Subcutaneous adipose tissue (tissue), 4 donors: ENCODE results near the gene ZNF678. TPM values are rescaled to one million over a fixed set of nuclear protein-coding genes. Genes with fewer than 3 reads are reported as not detected.

Experiments used
- total RNA-seq, 4 donors: library from RNA; depleted of rRNA; stranded (reverse); fragments of >200 nt; gene quantifications; one replicate each; pipeline ENCODE4 v1.1.0, GENCODE V29; 2016
- TF ChIP-seq, protein P1 (sequence below): fragments of 450-650 bp; IDR thresholded peaks from one replicate; pipeline ENCODE4 v1.5.1; 2016; ENCODE audit warnings: low read depth, mild to moderate bottlenecking, control low read depth, antibody characterized with exemption, moderate library complexity

Gene ZNF678
- total RNA-seq, 4 donors from 2014 or later: 5.4 to 14.0 (median 10.6) TPM

DNA sequence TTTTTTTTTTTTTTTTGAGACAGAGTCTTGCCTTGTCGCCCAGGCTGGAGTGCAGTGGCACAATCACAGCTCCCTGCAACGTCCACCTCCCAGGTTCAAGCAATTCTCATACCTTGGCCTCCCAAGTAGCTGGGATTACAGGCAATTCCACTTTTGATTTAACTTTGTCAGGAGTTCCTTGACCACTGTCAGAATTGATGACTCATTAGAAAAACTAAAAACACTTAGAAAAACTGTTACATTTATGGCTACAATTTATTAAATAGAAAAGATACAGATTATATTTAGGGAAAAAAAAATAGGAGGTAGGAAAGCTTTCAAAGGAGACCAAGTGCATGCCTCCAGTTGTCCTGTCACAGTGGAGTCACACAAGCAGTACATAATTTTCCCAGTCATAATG lies 20.0 kb downstream of the ZNF678 start:
- TF ChIP-seq, protein P1, sequence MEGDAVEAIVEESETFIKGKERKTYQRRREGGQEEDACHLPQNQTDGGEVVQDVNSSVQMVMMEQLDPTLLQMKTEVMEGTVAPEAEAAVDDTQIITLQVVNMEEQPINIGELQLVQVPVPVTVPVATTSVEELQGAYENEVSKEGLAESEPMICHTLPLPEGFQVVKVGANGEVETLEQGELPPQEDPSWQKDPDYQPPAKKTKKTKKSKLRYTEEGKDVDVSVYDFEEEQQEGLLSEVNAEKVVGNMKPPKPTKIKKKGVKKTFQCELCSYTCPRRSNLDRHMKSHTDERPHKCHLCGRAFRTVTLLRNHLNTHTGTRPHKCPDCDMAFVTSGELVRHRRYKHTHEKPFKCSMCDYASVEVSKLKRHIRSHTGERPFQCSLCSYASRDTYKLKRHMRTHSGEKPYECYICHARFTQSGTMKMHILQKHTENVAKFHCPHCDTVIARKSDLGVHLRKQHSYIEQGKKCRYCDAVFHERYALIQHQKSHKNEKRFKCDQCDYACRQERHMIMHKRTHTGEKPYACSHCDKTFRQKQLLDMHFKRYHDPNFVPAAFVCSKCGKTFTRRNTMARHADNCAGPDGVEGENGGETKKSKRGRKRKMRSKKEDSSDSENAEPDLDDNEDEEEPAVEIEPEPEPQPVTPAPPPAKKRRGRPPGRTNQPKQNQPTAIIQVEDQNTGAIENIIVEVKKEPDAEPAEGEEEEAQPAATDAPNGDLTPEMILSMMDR: no peak

DNA sequence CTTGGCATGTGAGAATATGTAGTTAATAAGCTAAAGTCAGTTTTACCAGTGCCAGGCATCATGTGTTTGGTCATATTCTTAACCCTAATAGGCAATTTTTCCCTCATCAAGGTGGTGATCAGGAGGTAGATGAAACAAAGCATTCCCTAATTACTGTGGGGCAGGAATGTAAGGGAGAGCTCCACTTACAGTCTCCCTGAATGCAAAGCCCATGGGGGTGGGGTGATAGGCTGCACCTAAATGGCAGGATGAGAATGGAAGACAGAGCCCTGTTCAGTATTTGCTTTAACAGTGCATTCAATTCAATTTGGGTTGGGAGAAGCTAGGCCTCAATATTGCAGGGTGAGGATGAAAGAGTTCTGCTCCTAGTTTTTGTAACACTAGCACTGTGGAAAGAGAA lies 23.4 kb downstream of the ZNF678 start:
- TF ChIP-seq, protein P1: no peak

DNA sequence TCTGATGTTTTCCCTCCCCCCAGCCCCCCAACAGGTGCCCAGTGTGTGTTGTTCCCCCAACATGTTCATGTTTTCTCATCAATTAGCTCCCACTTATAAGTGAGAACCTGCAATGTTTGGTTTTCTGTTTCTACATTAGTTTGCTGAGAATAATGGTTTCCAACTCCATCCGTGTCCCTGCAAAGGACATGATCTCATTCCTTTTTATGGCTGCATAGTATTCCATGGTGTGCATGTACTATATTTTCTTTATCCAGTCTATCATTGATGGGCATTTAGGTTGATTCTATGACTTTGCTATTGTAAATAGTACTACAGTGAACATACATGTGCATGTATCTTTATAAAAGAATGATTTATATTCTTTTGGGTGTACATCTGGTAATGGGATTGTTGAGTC lies 24.6 kb downstream of the ZNF678 start:
- TF ChIP-seq, protein P1: no peak

GRCh38 chr1:227603327-227603726 lies 40.0 kb downstream of the ZNF678 start:
- TF ChIP-seq, protein P1: no peak

DNA sequence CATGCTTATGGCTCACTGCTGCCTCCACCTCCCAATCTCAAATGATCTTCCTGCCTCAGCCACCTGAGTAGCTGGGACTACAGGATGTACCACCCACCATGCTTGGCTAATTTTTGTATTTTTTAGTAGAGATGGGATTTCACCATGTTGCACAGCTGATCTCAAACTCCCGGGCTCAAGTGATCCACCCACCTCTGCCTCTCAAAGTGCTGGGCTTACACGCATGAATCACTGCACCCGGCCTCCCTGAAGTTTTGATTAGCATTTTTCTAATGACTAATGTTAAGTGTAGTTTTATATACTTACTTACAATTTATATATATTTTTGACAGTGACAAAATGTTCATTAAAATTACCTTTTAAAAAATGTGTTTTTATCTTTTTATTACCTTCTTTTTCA lies 41.1 kb downstream of the ZNF678 start:
- TF ChIP-seq, protein P1: no peak

- TF ChIP-seq, protein P1: no peak
Observed at GRCh38 chr1:227607336-227607898, 44.1 kb downstream of the ZNF678 start.

GRCh38 chr1:227612658-227613057 lies 49.3 kb downstream of the ZNF678 start:
- TF ChIP-seq, protein P1: no peak
